ENCODE results near the gene RBM38. TPM values are rescaled to one million over a fixed set of nuclear protein-coding genes. Genes with fewer than 3 reads are reported as not detected.

The RBM38 gene
- total and polyA plus RNA-seq, 2 of the 4 experiments (the other 2 are of a cell fraction) = 5.2 to 11.9 TPM

- in situ Hi-C loops (cut with MboI; ENCODE audit: low sequenced_read_pairs) (no loop called here), dilution Hi-C loops (cut with HindIII; ENCODE audit: low sequenced_read_pairs, unreplicated experiment) (no loop called here), intact Hi-C loops (cut with micrococcal nuclease) (no loop called here)
- Histone ChIP-seq H3K9me1 (ENCODE audit: insufficient read depth, low read length) (no peaks in the 10 kb centered on the region), H3K9me3 (ENCODE audit: control insufficient read depth, insufficient read depth, low read length) (no peaks in the 10 kb centered on the region), H2AK9ac (replicated peaks; ENCODE audit: low read depth, low read length, poor library complexity) (no peak overlapping the region), H3K4me3 (ENCODE audit: insufficient read depth, low read depth, low read length) (no peak overlapping the region), H4K20me1 (ENCODE audit: insufficient read depth, low read length) (no peaks in the 10 kb centered on the region; the same call in 1 of the 2 replicates), H3K56ac (ENCODE audit: extremely low read depth, insufficient read depth, low read length) (no peak overlapping the region), H3K4me2 (ENCODE audit: low read depth, low read length) (no peak overlapping the region), H2BK15ac (ENCODE audit: low read depth, low read length) (no peak overlapping the region), H3K27me3 (ENCODE audit: control insufficient read depth, insufficient read depth, low read length) (no peaks in the 10 kb centered on the region), H2AK5ac (ENCODE audit: low read depth, low read length) (no peak overlapping the region), H3K18ac (ENCODE audit: low read depth, low read length) (no peak overlapping the region), H2BK120ac (ENCODE audit: low read depth, low read length) (no peak overlapping the region), H3K36me3 (ENCODE audit: control insufficient read depth, insufficient read depth, low read length) (peaks cover 25% of the 10 kb centered on the region), H4K5ac (ENCODE audit: low read depth, low read length) (no peak overlapping the region), H3K4ac (ENCODE audit: low read depth, low read length) (no peak overlapping the region), H3K79me1 (ENCODE audit: low read depth in 1 of 2, low read length in 2 of 2) (0 out of 4 replicates have a peak, but pooled peaks cover 0 to 3% of the 10 kb centered on the region in 2 experiments), H3K9ac (ENCODE audit: low read depth, low read length) (no peak overlapping the region), H2BK5ac (ENCODE audit: low read depth, low read length, poor library complexity, severe bottlenecking) (no peak overlapping the region), H2BK20ac (ENCODE audit: low read depth, low read length) (no peak overlapping the region), H3K23ac (ENCODE audit: low read depth, low read length) (no peak overlapping the region), H4K91ac (ENCODE audit: insufficient read depth, low read depth, low read length) (no peak overlapping the region), H3K14ac (replicated peaks; ENCODE audit: low read depth, low read length) (no peak overlapping the region), H3K4me1 (ENCODE audit: control insufficient read depth, insufficient read depth, low read length) (peaks cover 2% of the 10 kb centered on the region; the same call in 1 of the 2 replicates), H3K27ac (ENCODE audit: insufficient read depth, low read length) (no peak overlapping the region), H4K8ac (ENCODE audit: low read depth in 2 of 2, low read length in 2 of 2) (no peak overlapping the region), H2AFZ (replicated peaks; ENCODE audit: low read length, poor library complexity) (no peak overlapping the region)
- DNase-seq (no peak), ATAC-seq (ENCODE audit: low read depth) (no peak)
- CTCF ChIA-PET = interaction anchor here (0.5 to 0.7 kb wide), 2 partner anchors 9 to 1428 kb away, joined by 3 read pairs; no protein-coding TSS in a partner anchor
- BruUV-seq (replicated peaks) = no TSS peak
- no peak for TF ChIP-seq CEBPB (IDR thresholded peaks at IDR 0.05; ENCODE audit: low read depth, low read length)
- no peak for TF ChIP-seq BHLHE40 (IDR thresholded peaks at IDR 0.05; ENCODE audit: low read depth, low read length)
- no peak for TF ChIP-seq USF2 (IDR thresholded peaks at IDR 0.05; ENCODE audit: low read depth, low read length)
- TF ChIP-seq RAD21 (IDR thresholded peaks at IDR 0.05; ENCODE audit: low read length) = no peak
- TF ChIP-seq RCOR1 (IDR thresholded peaks at IDR 0.05; ENCODE audit: insufficient replicate concordance, low read length) = no peak
- WGBS, 2 experiments (ENCODE audit: extremely low coverage in 2 of 2, insufficient read length in 1 of 2) = 87% methylated on average over 4 of the region's 11 CpGs; no CpG with 5 or more reads in 1 of the 2 experiments
- POLR2A ChIA-PET (ENCODE audit: unreplicated experiment) = no interaction called here
Measured at GRCh38 chr20:57404006-57404405, 12.8 kb downstream of the RBM38 start.

Data from IMR-90 (cell line).